Mesenchymal stem cell (in vitro differentiated cells and primary cell): ENCODE results near the gene SLPI.

ENCODE experiments used
- DNase-seq: peaks from one replicate; pipeline ENCODE4 v3.0.0-alpha.2; 2013
- H2AFZ ChIP-seq: one replicate; pipeline ENCODE4 v1.6.1; 2013; ENCODE audit warnings: low read depth, mild to moderate bottlenecking, control low read depth, inconsistent platforms, low read length, moderate library complexity
- H2AK5ac ChIP-seq: 2 replicates; pipeline ENCODE4 v1.6.1; 2013; ENCODE audit warnings: low read length, moderate library complexity, mild to moderate bottlenecking, inconsistent platforms; ENCODE audit not compliant: severe bottlenecking
- H2BK120ac ChIP-seq: one replicate; pipeline ENCODE4 v1.6.1; 2013; ENCODE audit warnings: low read depth, mild to moderate bottlenecking, inconsistent platforms, low read length, moderate library complexity
- H2BK12ac ChIP-seq, 2 experiments: one replicate each; pipeline ENCODE4 v1.6.1; 2013; ENCODE audit warnings: inconsistent platforms in 2 of 2, low read length in 2 of 2, mild to moderate bottlenecking in 2 of 2, moderate library complexity in 2 of 2, control low read depth in 1 of 2
- H2BK15ac ChIP-seq: one replicate; pipeline ENCODE4 v1.6.1; 2013; ENCODE audit warnings: mild to moderate bottlenecking, low read depth, inconsistent platforms; ENCODE audit not compliant: poor library complexity, severe bottlenecking
- H2BK5ac ChIP-seq: 2 replicates; pipeline ENCODE4 v1.6.1; 2013; ENCODE audit warnings: low read depth, mild to moderate bottlenecking, low read length, control low read depth, inconsistent platforms; ENCODE audit not compliant: poor library complexity, severe bottlenecking
- H3K14ac ChIP-seq, 2 experiments: one replicate each; pipeline ENCODE4 v1.6.1; 2013; ENCODE audit warnings: inconsistent platforms in 2 of 2, low read length in 2 of 2, control low read depth in 1 of 2, mild to moderate bottlenecking in 1 of 2, moderate library complexity in 1 of 2
- H3K18ac ChIP-seq, 2 experiments: one replicate each; pipeline ENCODE4 v1.6.1; 2013; ENCODE audit warnings: inconsistent platforms in 2 of 2, low read length in 2 of 2, control low read depth in 1 of 2, low read depth in 1 of 2, mild to moderate bottlenecking in 1 of 2
- H3K23ac ChIP-seq, 2 experiments: one replicate each; pipeline ENCODE4 v1.6.1; 2013; ENCODE audit warnings: inconsistent platforms in 2 of 2, low read length in 2 of 2, mild to moderate bottlenecking in 2 of 2, moderate library complexity in 2 of 2, control low read depth in 1 of 2
- H3K27ac ChIP-seq: 2 replicates; pipeline ENCODE4 v1.5.1; 2013; ENCODE audit warnings: mild to moderate bottlenecking, moderate library complexity, low read length, control low read depth, inconsistent platforms; ENCODE audit not compliant: poor library complexity, severe bottlenecking
- H3K27me3 ChIP-seq, 2 experiments: 2 replicates each; pipeline versions ENCODE4 v1.6.1 to v1.7.0; 2013; ENCODE audit warnings: low read length in 2 of 2, mild to moderate bottlenecking in 2 of 2, moderate library complexity in 2 of 2, control low read depth in 1 of 2, inconsistent platforms in 1 of 2; ENCODE audit not compliant: control insufficient read depth in 1 of 2, insufficient read depth in 1 of 2
- H3K36me3 ChIP-seq, 2 experiments: 2 replicates each; pipeline versions ENCODE4 v1.6.1 to v1.7.0; 2013; ENCODE audit warnings: low read length in 2 of 2, control low read depth in 1 of 2, inconsistent platforms in 1 of 2, low read depth in 1 of 2, mild to moderate bottlenecking in 1 of 2; ENCODE audit not compliant: insufficient read depth in 2 of 2, control insufficient read depth in 1 of 2
- H3K4ac ChIP-seq, 2 experiments: one replicate each; pipeline ENCODE4 v1.6.1; 2013; ENCODE audit warnings: inconsistent platforms in 2 of 2, low read length in 2 of 2, mild to moderate bottlenecking in 2 of 2, moderate library complexity in 2 of 2, control low read depth in 1 of 2, low read depth in 1 of 2
- H3K4me1 ChIP-seq: 2 replicates; pipeline ENCODE4 v1.6.1; 2013; ENCODE audit warnings: low read depth, low read length, control low read depth; ENCODE audit not compliant: control insufficient read depth, insufficient read depth
- H3K4me2 ChIP-seq: 2 replicates; pipeline ENCODE4 v1.6.1; 2013; ENCODE audit warnings: low read length, mild to moderate bottlenecking, inconsistent platforms; ENCODE audit not compliant: poor library complexity, severe bottlenecking
- H3K4me3 ChIP-seq, 2 experiments: 2 replicates each; pipeline versions ENCODE4 v1.5.1 to v1.7.0; 2013; ENCODE audit warnings: low read length in 2 of 2, mild to moderate bottlenecking in 2 of 2, control low read depth in 1 of 2, low read depth in 1 of 2; ENCODE audit not compliant: insufficient read depth in 1 of 2
- H3K79me1 ChIP-seq: replicated peaks from 2 replicates; pipeline ENCODE4 v1.6.1; 2013; ENCODE audit warnings: mild to moderate bottlenecking, control low read depth, low read length, inconsistent platforms; ENCODE audit not compliant: poor library complexity, severe bottlenecking
- H3K9ac ChIP-seq: 2 replicates; pipeline ENCODE4 v1.7.0; 2013; ENCODE audit warnings: mild to moderate bottlenecking, low read length, moderate library complexity
- H3K9me3 ChIP-seq: 2 replicates; pipeline ENCODE4 v1.7.0; 2013; ENCODE audit warnings: mild to moderate bottlenecking, low read length; ENCODE audit not compliant: control insufficient read depth
- H4K8ac ChIP-seq: one replicate; pipeline ENCODE4 v1.6.1; 2013; ENCODE audit warnings: inconsistent platforms, mild to moderate bottlenecking, low read length, moderate library complexity
- H4K91ac ChIP-seq: one replicate; pipeline ENCODE4 v1.6.1; 2013; ENCODE audit warnings: mild to moderate bottlenecking, low read length, inconsistent platforms
- WGBS: methylation state at CpG from one replicate; pipeline ENCODE4 v1.1.7; 2013; ENCODE audit warnings: mixed read lengths; 5-methylcytosine and 5-hydroxymethylcytosine counted together

The SLPI gene

DNA sequence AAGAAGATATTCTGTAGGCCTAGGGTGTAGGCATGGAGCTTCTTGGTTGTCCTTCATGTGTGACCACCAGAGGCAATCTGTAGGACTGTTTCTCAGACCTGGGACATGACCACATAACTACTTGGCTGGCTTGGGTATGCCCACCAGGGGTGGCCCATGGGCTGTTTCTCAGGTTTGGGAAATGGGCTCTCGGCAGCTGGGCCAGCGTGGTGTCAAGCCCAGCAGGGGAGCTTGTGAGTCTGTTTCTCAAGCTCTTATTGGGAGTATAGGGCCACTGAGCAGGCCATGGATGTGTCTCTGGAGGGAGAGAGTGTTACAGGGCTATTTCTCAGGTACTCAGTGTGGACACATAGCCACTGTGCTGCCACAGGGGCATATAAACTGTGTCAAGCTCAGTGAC lies 35.7 kb downstream of the SLPI start:
- H3K79me1 ChIP-seq = no peaks in the 10 kb centered on the region
- no peak overlapping the region for H2BK120ac ChIP-seq
- WGBS = 76% methylated on average over 2 of the region's 2 CpGs
- H3K14ac ChIP-seq = no peak overlapping the region
- H3K36me3 ChIP-seq = no peaks in the 10 kb centered on the region
- no peak overlapping the region for H2BK15ac ChIP-seq
- H3K9me3 ChIP-seq = no peaks in the 10 kb centered on the region
- H2BK5ac ChIP-seq = no peak overlapping the region
- H4K8ac ChIP-seq = no peak overlapping the region
- H3K23ac ChIP-seq = no peak overlapping the region
- H3K18ac ChIP-seq = no peak overlapping the region
- no peaks in the 10 kb centered on the region for H3K4me1 ChIP-seq
- no peak for DNase-seq
- no peak overlapping the region for H3K4ac ChIP-seq
- peaks cover 5 to 39% of the 10 kb centered on the region in 2 experiments for H3K27me3 ChIP-seq
- H2AK5ac ChIP-seq = no peak overlapping the region
- H3K9ac ChIP-seq = no peak overlapping the region
- H4K91ac ChIP-seq = no peak overlapping the region
- H2BK12ac ChIP-seq = no peak overlapping the region
- H3K4me2 ChIP-seq = no peak overlapping the region
- no peak overlapping the region for H3K27ac ChIP-seq
- H2AFZ ChIP-seq = no peak overlapping the region
- no peak overlapping the region for H3K4me3 ChIP-seq

DNA sequence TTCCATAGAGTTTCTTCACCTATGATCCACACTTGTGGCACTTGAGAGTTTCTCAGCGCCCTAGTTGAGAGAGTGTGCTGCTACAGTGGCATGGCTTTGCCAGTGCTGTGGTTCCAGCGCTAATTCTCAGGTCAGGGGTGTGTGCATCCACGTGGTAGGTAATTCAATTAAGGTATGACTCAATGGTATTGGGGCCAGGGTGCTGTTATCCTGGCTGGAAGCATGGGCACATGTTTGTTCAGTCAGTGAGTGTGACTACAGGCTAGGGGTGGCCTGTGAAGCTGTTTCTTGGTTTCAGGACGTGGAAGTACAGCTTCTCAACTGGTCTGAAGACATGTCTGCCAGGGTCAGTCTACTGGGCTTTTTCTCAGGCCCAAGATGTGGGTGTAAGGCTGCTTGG lies 36.2 kb downstream of the SLPI start:
- no peaks in the 10 kb centered on the region for H3K9me3 ChIP-seq
- no peak overlapping the region for H4K8ac ChIP-seq
- no peak overlapping the region for H3K4ac ChIP-seq
- no peak overlapping the region for H3K4me2 ChIP-seq
- peaks cover 5 to 36% of the 10 kb centered on the region in 2 experiments for H3K27me3 ChIP-seq
- no peak overlapping the region for H3K18ac ChIP-seq
- H2AK5ac ChIP-seq = no peak overlapping the region
- H3K14ac ChIP-seq = no peak overlapping the region
- H2BK15ac ChIP-seq = no peak overlapping the region
- no peaks in the 10 kb centered on the region for H3K4me1 ChIP-seq
- no peak overlapping the region for H2BK120ac ChIP-seq
- no peak overlapping the region for H3K23ac ChIP-seq
- H3K27ac ChIP-seq = no peak overlapping the region
- no peaks in the 10 kb centered on the region for H3K79me1 ChIP-seq
- no peak overlapping the region for H2BK5ac ChIP-seq
- WGBS = 58% methylated on average over 4 of the region's 4 CpGs
- no peak overlapping the region for H3K9ac ChIP-seq
- H4K91ac ChIP-seq = no peak overlapping the region
- no peak overlapping the region for H2BK12ac ChIP-seq
- H3K36me3 ChIP-seq = no peaks in the 10 kb centered on the region
- H2AFZ ChIP-seq = no peak overlapping the region
- no peak for DNase-seq
- H3K4me3 ChIP-seq = no peak overlapping the region

DNA sequence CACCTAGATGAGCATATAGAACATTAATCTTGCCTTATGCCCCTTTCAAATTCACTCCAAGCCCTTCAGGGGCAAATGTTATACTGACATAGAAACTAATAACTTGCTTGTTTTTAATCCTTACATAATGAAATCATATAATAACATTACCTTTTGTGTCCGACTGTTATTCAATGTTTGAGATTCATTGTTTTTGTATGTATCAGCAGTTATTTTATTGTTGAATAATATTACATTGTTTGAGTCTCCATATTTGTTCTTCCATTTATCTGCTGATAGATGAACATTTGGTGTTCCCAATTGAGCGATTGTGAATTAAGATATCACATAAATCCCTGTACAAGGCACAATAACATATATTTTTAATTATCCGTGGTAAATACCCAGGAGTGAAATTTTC lies 41.5 kb downstream of the SLPI start:
- H2BK15ac ChIP-seq = no peak overlapping the region
- H3K27ac ChIP-seq = no peak overlapping the region
- peaks cover 0 to 31% of the 10 kb centered on the region in 2 experiments for H3K27me3 ChIP-seq
- H4K8ac ChIP-seq = no peak overlapping the region
- H2AK5ac ChIP-seq = no peak overlapping the region
- H2BK120ac ChIP-seq = no peak overlapping the region
- no peak overlapping the region for H3K23ac ChIP-seq
- H3K14ac ChIP-seq = no peak overlapping the region
- H2BK12ac ChIP-seq = no peak overlapping the region
- H3K4me1 ChIP-seq = no peaks in the 10 kb centered on the region
- H4K91ac ChIP-seq = no peak overlapping the region
- 60% methylated on average over 1 of the region's 3 CpGs for WGBS
- H3K36me3 ChIP-seq = no peaks in the 10 kb centered on the region
- H3K79me1 ChIP-seq = no peaks in the 10 kb centered on the region
- no peak overlapping the region for H2BK5ac ChIP-seq
- no peak overlapping the region for H3K4ac ChIP-seq
- no peak overlapping the region for H3K9ac ChIP-seq
- no peak overlapping the region for H2AFZ ChIP-seq
- no peak overlapping the region for H3K18ac ChIP-seq
- no peaks in the 10 kb centered on the region for H3K9me3 ChIP-seq
- H3K4me2 ChIP-seq = no peak overlapping the region
- DNase-seq = no peak
- H3K4me3 ChIP-seq = no peak overlapping the region

DNA sequence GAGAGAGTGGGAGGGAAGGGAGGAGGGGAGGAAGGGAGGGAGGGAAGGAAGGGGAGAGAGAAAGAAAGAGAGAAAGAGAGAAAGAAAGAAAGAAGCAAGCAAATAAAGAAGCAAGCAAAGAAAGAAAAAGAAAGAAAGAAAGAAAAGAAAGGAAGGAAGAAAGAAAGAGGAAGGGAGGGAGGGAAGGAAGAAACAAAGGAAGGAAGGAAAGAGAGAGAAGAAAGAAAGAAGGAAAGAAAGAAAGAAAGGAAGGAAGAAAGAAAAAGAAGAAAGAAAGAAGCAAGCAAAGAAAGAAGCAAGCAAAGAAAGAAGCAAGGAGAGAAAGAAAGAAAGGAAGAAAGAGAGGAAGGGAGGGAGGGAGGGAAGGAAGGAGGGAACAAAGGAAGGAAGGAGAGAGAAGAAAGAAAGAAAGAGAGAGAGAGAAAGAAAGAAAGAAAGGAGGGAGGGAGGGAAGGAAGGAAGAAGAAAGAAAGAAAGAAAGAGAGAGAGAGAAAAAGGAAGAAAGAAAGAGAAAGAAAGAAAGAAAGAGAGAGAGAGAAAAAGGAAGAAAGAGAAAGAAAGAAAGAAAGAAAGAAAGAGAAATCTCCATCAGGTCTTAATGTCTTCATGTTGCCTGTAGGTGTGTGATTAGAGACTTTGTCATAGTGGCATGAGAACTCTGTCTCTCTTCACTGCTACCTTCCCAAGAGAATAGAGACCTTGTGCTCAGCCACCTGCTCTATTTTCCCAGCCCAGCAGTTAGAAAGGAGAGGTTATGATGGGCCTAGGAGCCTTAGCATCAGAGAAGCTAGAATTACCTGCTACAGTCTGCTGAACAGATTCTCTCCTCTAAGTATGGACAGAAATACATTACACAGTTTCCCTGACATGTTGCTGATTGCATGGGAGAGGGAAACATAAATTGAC lies 42.5 kb downstream of the SLPI start:
- no peaks in the 10 kb centered on the region for H3K36me3 ChIP-seq
- no peak overlapping the region for H4K91ac ChIP-seq
- peaks cover 0 to 40% of the 10 kb centered on the region in 2 experiments for H3K27me3 ChIP-seq
- H2AK5ac ChIP-seq = no peak overlapping the region
- no peak overlapping the region for H3K4ac ChIP-seq
- H2BK5ac ChIP-seq = no peak overlapping the region
- H3K4me1 ChIP-seq = no peaks in the 10 kb centered on the region
- no peak overlapping the region for H3K27ac ChIP-seq
- no peak overlapping the region for H3K9ac ChIP-seq
- no peak overlapping the region for H3K23ac ChIP-seq
- no peak overlapping the region for H4K8ac ChIP-seq
- no peak for DNase-seq
- no peak overlapping the region for H2AFZ ChIP-seq
- H3K18ac ChIP-seq = no peak overlapping the region
- H2BK12ac ChIP-seq = no peak overlapping the region
- H3K4me2 ChIP-seq = no peak overlapping the region
- H2BK120ac ChIP-seq = no peak overlapping the region
- no peaks in the 10 kb centered on the region for H3K79me1 ChIP-seq
- H2BK15ac ChIP-seq = no peak overlapping the region
- H3K14ac ChIP-seq = no peak overlapping the region
- no peak overlapping the region for H3K4me3 ChIP-seq
- H3K9me3 ChIP-seq = no peaks in the 10 kb centered on the region
